Karpas-422 (cell line): Measurements from ENCODE around the gene SP4. TPM values are rescaled to one million over a fixed set of nuclear protein-coding genes. Genes with fewer than 3 reads are reported as not detected.

Experiments
- DNase-seq: peaks from one replicate; pipeline ENCODE4 v3.0.0-alpha.2; 2015
- H2AFZ ChIP-seq: fragments of 200-600 bp; sonication (generic); 2 replicates; pipeline ENCODE4 v1.6.1; 2014; ENCODE audit warnings: antibody characterized with exemption, low read length, mixed read lengths
- H3K27ac ChIP-seq: fragments of 200-600 bp; sonication (generic); 2 replicates; pipeline ENCODE4 v1.5.1; 2014; ENCODE audit warnings: mild to moderate bottlenecking, low read length, moderate library complexity
- H3K27me3 ChIP-seq: fragments of 200-600 bp; sonication (generic); 2 replicates; pipeline ENCODE4 v1.6.1; 2014; ENCODE audit warnings: low read length, mixed read lengths
- H3K36me3 ChIP-seq: fragments of 200-600 bp; sonication (generic); 2 replicates; pipeline ENCODE4 v1.6.1; 2014; ENCODE audit warnings: low read length, mixed read lengths; ENCODE audit not compliant: insufficient read depth
- H3K4me1 ChIP-seq: fragments of 200-600 bp; sonication (generic); 2 replicates; pipeline ENCODE4 v1.6.1; 2014; ENCODE audit warnings: mild to moderate bottlenecking, low read length, mixed read lengths
- H3K4me2 ChIP-seq: fragments of 200-600 bp; sonication (generic); 2 replicates; pipeline ENCODE4 v1.6.1; 2014; ENCODE audit warnings: low read length, low read depth, mild to moderate bottlenecking; ENCODE audit not compliant: poor library complexity, severe bottlenecking
- H3K4me3 ChIP-seq: fragments of 200-600 bp; sonication (generic); 2 replicates; pipeline ENCODE4 v1.5.1; 2014; ENCODE audit warnings: mild to moderate bottlenecking, antibody characterized with exemption, low read length, mixed read lengths
- H3K79me2 ChIP-seq: fragments of 200-600 bp; sonication (generic); 2 replicates; pipeline ENCODE4 v1.6.1; 2014; ENCODE audit warnings: mild to moderate bottlenecking, low read length, mixed read lengths
- H3K9ac ChIP-seq: fragments of 200-600 bp; sonication (generic); 2 replicates; pipeline ENCODE4 v1.6.0; 2014; ENCODE audit warnings: low read length
- H3K9me2 ChIP-seq: fragments of 200-600 bp; sonication (generic), shearing (Covaris generic); replicated peaks from 2 replicates; pipeline ENCODE4 v1.6.0; 2014; ENCODE audit warnings: mild to moderate bottlenecking, low read length, moderate library complexity; ENCODE audit not compliant: insufficient read depth
- H3K9me3 ChIP-seq: fragments of 300-700, 200-600 bp; sonication (generic); 2 replicates; pipeline ENCODE4 v1.6.1; 2014; ENCODE audit warnings: low read length, mixed read lengths
- H4K20me1 ChIP-seq: fragments of 200-600 bp; sonication (generic); 2 replicates; pipeline ENCODE4 v1.6.1; 2014; ENCODE audit warnings: mild to moderate bottlenecking, antibody characterized with exemption, low read length, low read depth; ENCODE audit not compliant: insufficient read depth
- total RNA-seq: library from RNA; depleted of rRNA; stranded (reverse); fragments of >200 nt; shearing (Covaris generic); gene quantifications from 2 replicates; pipeline ENCODE4 v1.2.3, GENCODE V29; 2014; ENCODE audit warnings: low replicate concordance

SP4 gene
- total RNA-seq, 1 experiment from 2014 or later: 33.4 TPM

DNA sequence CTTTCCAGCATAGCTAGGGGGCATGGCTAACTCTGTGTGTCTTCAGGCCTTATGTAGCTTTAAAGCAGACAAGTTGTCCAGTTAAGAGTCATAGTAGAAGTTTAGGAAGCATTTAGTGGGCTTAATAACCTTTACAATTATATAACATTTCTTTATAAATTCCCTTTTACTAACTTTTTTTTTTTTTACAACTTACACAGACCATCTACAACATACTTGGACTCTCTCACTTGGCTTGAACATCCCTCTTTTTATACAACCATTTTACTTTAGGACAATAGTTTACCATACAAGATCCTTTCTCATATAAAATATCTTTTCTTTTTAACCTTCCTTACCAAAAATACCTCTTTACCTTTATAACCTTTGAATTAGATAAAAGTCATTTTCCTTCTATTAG, 26.3 kb downstream of the SP4 start:
- peaks cover 27% of the 10 kb centered on the region for H3K36me3 ChIP-seq
- peaks cover 26% of the 10 kb centered on the region for H3K9me3 ChIP-seq
- DNase-seq: peak; percentile 52

DNA sequence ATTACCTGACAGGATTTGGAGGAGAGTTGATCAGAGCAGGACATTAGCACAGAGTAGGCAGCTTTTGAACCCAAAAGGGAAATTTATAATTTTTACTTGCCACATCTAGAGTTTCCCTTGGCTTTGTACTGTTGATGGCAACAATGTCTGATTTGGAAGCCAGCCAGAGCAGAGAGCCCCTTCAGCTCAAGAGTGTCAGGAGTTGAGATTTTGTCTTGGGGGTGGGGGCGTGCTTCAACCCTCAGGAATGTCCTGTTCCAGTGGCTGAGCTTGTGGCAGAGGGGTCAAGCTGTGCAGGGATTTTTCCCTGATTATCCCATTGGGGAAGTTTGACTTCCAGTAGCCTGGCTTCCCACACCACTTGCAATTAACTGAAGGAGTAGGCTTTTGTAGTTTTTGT, 27.0 kb downstream of the SP4 start:
- Histone ChIP-seq H3K27me3 (no peaks in the 10 kb centered on the region), H3K9me2 (no peaks in the 10 kb centered on the region), H3K9me3 (peaks cover 26% of the 10 kb centered on the region), H3K4me3 (no peak overlapping the region), H2AFZ (no peak overlapping the region), H3K9ac (no peak overlapping the region), H4K20me1 (no peaks in the 10 kb centered on the region), H3K4me1 (no peaks in the 10 kb centered on the region), H3K27ac (no peak overlapping the region), H3K4me2 (no peak overlapping the region), H3K79me2 (peaks cover 44% of the 10 kb centered on the region), H3K36me3 (peaks cover 31% of the 10 kb centered on the region)
- no peak for DNase-seq

More for the DNA sequence above, 26.3 kb downstream of the SP4 start:
- Histone ChIP-seq H3K9ac (no peak overlapping the region), H3K4me3 (no peak overlapping the region), H3K27ac (no peak overlapping the region), H3K79me2 (peaks cover 43% of the 10 kb centered on the region), H3K4me1 (no peaks in the 10 kb centered on the region), H4K20me1 (no peaks in the 10 kb centered on the region), H3K27me3 (no peaks in the 10 kb centered on the region), H3K9me2 (no peaks in the 10 kb centered on the region), H3K4me2 (no peak overlapping the region), H2AFZ (no peak overlapping the region)

DNA sequence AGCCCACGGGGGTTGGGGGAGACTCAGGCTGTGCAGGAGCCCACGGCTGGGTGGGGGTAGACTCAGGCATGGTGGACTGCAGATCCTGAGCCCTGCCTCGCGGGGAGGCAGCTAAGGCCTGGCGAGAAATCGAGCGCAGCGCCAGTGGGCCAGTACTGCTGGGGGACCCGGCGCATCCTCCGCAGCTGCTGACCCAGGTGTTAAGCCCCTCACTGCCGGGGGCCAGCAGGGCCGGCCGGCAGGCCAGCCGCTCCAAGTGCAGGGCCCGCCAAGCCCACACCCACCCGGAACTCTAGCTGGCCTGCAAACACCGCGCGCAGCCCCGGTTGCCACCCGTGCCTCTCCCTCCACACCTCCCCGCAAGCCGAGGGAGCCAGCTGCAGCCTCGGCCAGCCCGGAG, 33.4 kb downstream of the SP4 start:
- Histone ChIP-seq H3K9me2 (no peaks in the 10 kb centered on the region), H3K9me3 (no peaks in the 10 kb centered on the region), H4K20me1 (no peaks in the 10 kb centered on the region), H3K27ac (no peak overlapping the region), H3K9ac (no peak overlapping the region), H3K4me1 (no peaks in the 10 kb centered on the region), H3K36me3 (peaks cover 9% of the 10 kb centered on the region), H3K27me3 (no peaks in the 10 kb centered on the region), H2AFZ (no peak overlapping the region), H3K4me2 (no peak overlapping the region), H3K4me3 (no peak overlapping the region), H3K79me2 (peaks cover 39% of the 10 kb centered on the region)
- no peak for DNase-seq

DNA sequence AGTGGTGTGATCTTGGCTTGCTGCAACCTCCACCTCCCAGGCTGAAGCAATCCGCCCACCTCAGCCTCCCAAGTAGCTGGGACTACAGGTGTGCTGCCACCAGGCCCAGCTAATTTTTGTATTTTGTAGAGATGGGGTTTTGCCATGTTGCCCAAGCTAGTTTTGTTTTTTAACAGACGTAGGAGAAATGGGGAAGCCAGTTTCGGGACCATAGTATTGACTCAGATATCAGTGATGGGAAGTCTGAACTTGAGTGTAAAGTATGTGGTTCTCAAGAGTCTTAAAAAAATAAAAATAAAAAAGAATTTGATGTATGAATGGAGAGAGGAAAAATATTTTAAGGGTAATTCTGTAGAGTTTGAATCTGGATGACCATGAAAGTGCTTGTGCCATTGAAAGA, 34.2 kb downstream of the SP4 start:
- DNase-seq: no peak
- Histone ChIP-seq H3K79me2 (peaks cover 44% of the 10 kb centered on the region), H3K9me3 (no peaks in the 10 kb centered on the region), H3K9ac (no peak overlapping the region), H3K4me1 (no peaks in the 10 kb centered on the region), H3K4me3 (no peak overlapping the region), H3K27ac (no peak overlapping the region), H3K27me3 (no peaks in the 10 kb centered on the region), H4K20me1 (no peaks in the 10 kb centered on the region), H3K4me2 (no peak overlapping the region), H2AFZ (no peak overlapping the region), H3K36me3 (peaks cover 9% of the 10 kb centered on the region), H3K9me2 (no peaks in the 10 kb centered on the region)

DNA sequence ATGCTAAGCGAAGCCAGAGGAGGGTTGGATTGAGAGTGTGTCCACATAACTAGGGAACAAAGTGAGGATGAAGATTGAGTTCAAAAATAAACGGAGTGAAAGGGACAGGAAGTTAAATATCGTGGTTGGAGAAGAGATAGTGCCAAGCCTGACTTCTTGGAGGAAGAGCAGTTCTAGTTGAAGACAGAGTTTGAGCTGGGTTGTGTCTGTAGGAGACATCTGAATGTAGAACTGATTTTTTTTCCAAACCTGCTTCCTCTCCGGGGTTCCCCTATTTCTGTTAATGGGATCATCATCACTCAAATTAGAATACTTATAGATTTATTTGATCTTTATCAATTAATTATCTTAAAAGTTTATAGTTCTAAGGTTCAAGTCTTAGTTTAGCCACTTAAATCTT, 35.6 kb downstream of the SP4 start:
- Histone ChIP-seq H3K9me2 (no peaks in the 10 kb centered on the region), H3K9ac (no peak overlapping the region), H3K9me3 (no peaks in the 10 kb centered on the region), H3K79me2 (peaks cover 47% of the 10 kb centered on the region), H3K4me3 (no peak overlapping the region), H3K4me1 (no peaks in the 10 kb centered on the region), H4K20me1 (no peaks in the 10 kb centered on the region), H2AFZ (no peak overlapping the region), H3K36me3 (peaks cover 11% of the 10 kb centered on the region), H3K4me2 (no peak overlapping the region), H3K27ac (no peak overlapping the region), H3K27me3 (no peaks in the 10 kb centered on the region)
- no peak for DNase-seq

DNA sequence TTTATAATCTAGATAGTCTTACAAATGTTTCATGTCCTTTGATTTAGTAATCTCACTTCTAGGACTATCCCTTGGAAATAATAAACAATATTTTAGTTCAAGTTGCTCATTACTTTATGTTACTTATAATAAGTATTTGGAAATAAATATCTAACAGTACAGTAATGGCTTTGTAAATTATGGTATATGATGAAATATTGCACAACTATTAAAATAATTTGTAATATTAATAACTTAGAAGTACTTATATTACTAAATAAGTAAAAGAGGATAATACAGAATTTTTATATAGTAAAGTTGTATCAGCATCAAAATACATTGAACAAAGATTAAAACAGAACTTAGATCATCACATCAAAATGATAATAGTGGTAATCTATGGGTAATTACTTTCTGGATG, 41.1 kb downstream of the SP4 start:
- H3K4me1 ChIP-seq: peaks cover 17% of the 10 kb centered on the region
- no peak overlapping the region for H3K9ac ChIP-seq
- no peak overlapping the region for H3K4me2 ChIP-seq
- H3K4me3 ChIP-seq: no peak overlapping the region
- H3K79me2 ChIP-seq: peaks cover 68% of the 10 kb centered on the region
- no peaks in the 10 kb centered on the region for H3K27me3 ChIP-seq
- H3K27ac ChIP-seq: no peak overlapping the region
- no peak for DNase-seq
- H4K20me1 ChIP-seq: no peaks in the 10 kb centered on the region
- no peak overlapping the region for H2AFZ ChIP-seq
- no peaks in the 10 kb centered on the region for H3K9me2 ChIP-seq
- H3K9me3 ChIP-seq: no peaks in the 10 kb centered on the region
- H3K36me3 ChIP-seq: peaks cover 2% of the 10 kb centered on the region; the same call in 1 of the 2 replicates

DNA sequence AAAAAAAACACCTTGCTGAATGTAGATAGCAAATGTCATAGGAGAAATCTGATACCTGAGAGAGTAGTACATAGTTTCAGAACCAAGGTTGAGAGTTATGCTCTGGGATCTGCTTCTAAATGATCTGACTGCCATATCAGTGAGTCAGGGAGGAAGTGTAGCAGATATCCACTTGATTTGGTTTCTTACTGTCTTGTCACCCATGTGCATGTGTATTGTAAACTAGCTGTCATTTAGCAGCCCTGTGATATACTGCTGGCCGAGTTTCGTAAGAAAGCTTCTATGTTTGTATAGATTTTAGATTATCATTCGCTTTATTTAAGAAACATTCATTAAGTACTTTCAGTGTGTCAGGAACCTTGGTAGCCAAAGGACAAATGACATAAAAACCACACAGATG, 42.0 kb downstream of the SP4 start:
- H3K27me3 ChIP-seq: no peaks in the 10 kb centered on the region
- no peak overlapping the region for H3K4me2 ChIP-seq
- H3K36me3 ChIP-seq: peaks cover 2% of the 10 kb centered on the region; the same call in 1 of the 2 replicates
- DNase-seq: no peak
- H3K79me2 ChIP-seq: peaks cover 76% of the 10 kb centered on the region
- peaks cover 20% of the 10 kb centered on the region for H3K4me1 ChIP-seq
- no peaks in the 10 kb centered on the region for H3K9me2 ChIP-seq
- H3K27ac ChIP-seq: no peak overlapping the region
- no peak overlapping the region for H3K9ac ChIP-seq
- H3K4me3 ChIP-seq: no peak overlapping the region
- no peaks in the 10 kb centered on the region for H4K20me1 ChIP-seq
- no peak overlapping the region for H2AFZ ChIP-seq
- no peaks in the 10 kb centered on the region for H3K9me3 ChIP-seq

DNA sequence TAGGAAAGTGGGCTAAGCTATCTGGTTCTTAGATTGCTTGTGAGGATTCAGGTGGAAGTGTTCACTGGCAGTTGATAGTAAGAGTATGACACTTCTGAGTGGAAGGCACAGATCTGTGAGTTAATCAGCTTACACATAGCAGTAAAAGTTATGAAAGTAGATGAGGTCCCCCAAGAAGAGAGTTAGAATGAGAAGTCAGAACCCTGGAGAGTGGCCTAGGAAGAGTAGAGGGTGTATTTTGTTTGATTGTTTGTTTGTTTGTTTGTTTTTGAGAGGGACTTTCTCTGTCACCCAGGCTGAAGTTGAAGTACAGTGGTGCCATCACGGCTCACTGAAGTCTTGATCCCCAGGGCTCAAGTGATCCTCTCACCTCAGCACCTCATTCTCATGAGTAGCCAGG, 44.1 kb downstream of the SP4 start:
- no peaks in the 10 kb centered on the region for H3K27me3 ChIP-seq
- no peak overlapping the region for H3K27ac ChIP-seq
- no peaks in the 10 kb centered on the region for H3K9me3 ChIP-seq
- H3K9me2 ChIP-seq: no peaks in the 10 kb centered on the region
- peaks cover 71% of the 10 kb centered on the region for H3K79me2 ChIP-seq
- H3K4me2 ChIP-seq: no peak overlapping the region
- peaks cover 2% of the 10 kb centered on the region; the same call in 1 of the 2 replicates for H3K36me3 ChIP-seq
- H2AFZ ChIP-seq: no peak overlapping the region
- peaks cover 20% of the 10 kb centered on the region for H3K4me1 ChIP-seq
- no peak overlapping the region for H3K9ac ChIP-seq
- H4K20me1 ChIP-seq: no peaks in the 10 kb centered on the region
- no peak overlapping the region for H3K4me3 ChIP-seq
- DNase-seq: no peak

DNA sequence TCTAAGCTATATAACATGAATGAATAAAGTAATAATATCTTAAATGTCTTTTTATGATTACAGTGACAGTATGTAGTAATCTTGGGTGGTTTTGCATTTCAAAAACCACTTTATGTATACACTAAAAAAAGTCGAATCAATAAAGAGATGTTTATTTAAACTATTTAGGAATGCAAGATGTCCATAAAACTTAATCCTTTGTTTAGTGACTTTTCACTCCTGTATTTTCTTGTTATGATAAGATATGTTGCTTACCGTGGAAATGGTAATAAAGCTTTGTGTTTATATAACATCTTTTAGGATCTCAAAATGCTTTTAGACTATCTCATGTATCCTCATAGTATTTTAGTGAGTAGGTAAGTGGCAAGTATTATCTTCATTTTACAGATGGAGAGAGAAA, 48.5 kb downstream of the SP4 start:
- H3K9ac ChIP-seq: no peak overlapping the region
- no peaks in the 10 kb centered on the region for H3K9me3 ChIP-seq
- H3K36me3 ChIP-seq: peaks cover 4% of the 10 kb centered on the region; the same call in 1 of the 2 replicates
- H3K27me3 ChIP-seq: no peaks in the 10 kb centered on the region
- DNase-seq: no peak
- peaks cover 59% of the 10 kb centered on the region for H3K79me2 ChIP-seq
- no peaks in the 10 kb centered on the region for H4K20me1 ChIP-seq
- no peaks in the 10 kb centered on the region for H3K9me2 ChIP-seq
- H3K4me1 ChIP-seq: peaks cover 20% of the 10 kb centered on the region
- H2AFZ ChIP-seq: no peak overlapping the region
- no peak overlapping the region for H3K4me3 ChIP-seq
- no peak overlapping the region for H3K4me2 ChIP-seq
- no peak overlapping the region for H3K27ac ChIP-seq
